ENCODE data around the gene TUBGCP3. TPM values are rescaled to one million over a fixed set of nuclear protein-coding genes. Genes with fewer than 3 reads are reported as not detected.

The TUBGCP3 gene
- total RNA-seq, 2 experiments from 2014 or later: 19.4 to 36.2 TPM

DNA sequence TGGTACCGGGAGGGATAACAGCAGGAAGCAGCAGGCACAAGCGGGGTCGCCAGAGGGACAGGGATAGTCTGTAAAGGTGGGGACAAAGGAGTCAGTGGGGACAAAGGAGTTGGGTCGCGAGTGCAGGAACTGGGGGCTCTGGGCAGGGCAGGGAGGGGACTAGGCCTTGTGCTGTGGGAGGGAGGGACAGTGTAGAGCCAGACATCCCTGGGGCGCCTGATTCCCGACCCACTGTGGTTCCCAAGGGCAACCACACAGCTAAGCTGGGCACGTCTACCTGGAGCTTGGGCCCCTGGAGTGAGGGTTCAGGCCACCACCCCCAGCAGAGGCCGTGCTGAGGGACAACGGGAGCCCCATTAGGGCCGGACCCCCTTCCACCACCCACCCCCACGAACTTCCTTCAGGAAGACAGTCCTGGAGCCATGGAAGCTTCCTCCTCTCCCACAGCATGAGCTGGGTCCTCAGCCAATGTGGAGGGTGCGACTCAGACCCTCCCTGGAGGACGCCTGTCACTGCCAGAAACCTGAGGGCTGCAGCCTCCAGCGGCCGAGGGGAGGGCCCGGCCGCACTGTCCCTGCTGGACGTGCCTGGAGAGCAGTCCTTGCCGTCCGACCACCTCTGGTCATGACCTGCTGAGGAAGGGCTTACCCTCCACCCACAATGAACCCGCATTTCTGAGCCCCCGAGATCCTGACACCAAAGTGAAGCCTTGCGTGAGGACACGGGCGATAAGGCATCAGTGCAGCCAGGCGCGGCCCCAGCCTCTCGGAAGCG is 133.9 kb downstream of the TUBGCP3 start:
- no peak overlapping the region for H3K27ac ChIP-seq (ENCODE audit: low read depth, low read length, poor library complexity, severe bottlenecking)
- no peaks in the 10 kb centered on the region for H3K9me2 ChIP-seq (ENCODE audit: insufficient read depth, low read length)
- TF ChIP-seq CTCF (conservative IDR thresholded peaks at IDR 0.05; ENCODE audit: low read length) (no peak), EZH2phosphoT487 (IDR thresholded peaks at IDR 0.05; ENCODE audit: borderline replicate concordance, low read depth, low read length) (no peak)
- H3K4me3 ChIP-seq (ENCODE audit: low read depth, low read length, poor library complexity, severe bottlenecking): no peak overlapping the region
- intact Hi-C loops (cut with micrococcal nuclease; ENCODE audit: unreplicated experiment): no loop called here
- H3K79me2 ChIP-seq (ENCODE audit: insufficient read depth, low read depth, low read length): no peaks in the 10 kb centered on the region
- DNase-seq (ENCODE audit: low spot score): no peak
- H3K9me3 ChIP-seq (ENCODE audit: low read length): no peaks in the 10 kb centered on the region
- no peaks in the 10 kb centered on the region for H3K36me3 ChIP-seq (ENCODE audit: insufficient read depth, low read length)
- ChIA-PET POLR2A (no interaction called here), CTCF (ENCODE audit: unreplicated experiment) (no interaction called here)
- no peak overlapping the region for H3K4me2 ChIP-seq (ENCODE audit: low read length)
- no peaks in the 10 kb centered on the region for H3K4me1 ChIP-seq (ENCODE audit: insufficient read depth, low read length, poor library complexity, severe bottlenecking)
- H2AFZ ChIP-seq (ENCODE audit: low read length): no peak overlapping the region
- no peaks in the 10 kb centered on the region for H4K20me1 ChIP-seq (ENCODE audit: insufficient read depth, low read length)
- no TSS peak for BruUV-seq (replicated peaks)

DNA sequence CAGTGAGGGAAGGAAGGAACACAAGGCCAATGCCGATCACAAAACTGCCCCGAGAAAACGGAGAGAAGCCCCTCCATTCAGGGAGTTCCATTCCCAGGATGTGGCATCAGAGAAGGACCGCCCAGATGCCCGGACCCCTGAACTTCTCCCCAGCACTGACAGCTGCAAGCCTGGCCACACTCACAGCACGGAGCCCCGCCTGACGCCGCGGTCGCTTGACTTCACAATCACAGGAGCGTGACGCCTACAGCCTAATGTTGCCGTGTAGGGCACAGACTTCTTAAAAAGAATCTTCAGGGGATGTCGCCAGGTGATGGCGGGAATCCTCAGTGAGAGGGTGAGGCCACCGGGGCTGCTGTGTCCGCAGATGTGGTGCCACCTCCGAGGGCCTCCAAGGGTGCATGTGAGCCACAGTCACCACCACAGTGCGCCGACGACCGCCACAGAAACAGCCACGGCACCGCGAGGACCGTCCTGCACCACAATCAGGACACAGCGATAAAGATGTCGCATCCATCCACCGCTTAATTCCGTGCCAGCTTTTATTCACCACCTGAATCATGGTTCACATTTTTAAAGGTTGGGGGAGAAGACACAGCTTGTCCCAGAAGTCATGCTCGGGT is 134.6 kb downstream of the TUBGCP3 start:
- H3K36me3 ChIP-seq (ENCODE audit: insufficient read depth, low read length): no peaks in the 10 kb centered on the region
- intact Hi-C loops (cut with micrococcal nuclease; ENCODE audit: unreplicated experiment): no loop called here
- H3K9me2 ChIP-seq (ENCODE audit: insufficient read depth, low read length): no peaks in the 10 kb centered on the region
- no TSS peak for BruUV-seq (replicated peaks)
- no peaks in the 10 kb centered on the region for H3K4me1 ChIP-seq (ENCODE audit: insufficient read depth, low read length, poor library complexity, severe bottlenecking)
- ChIA-PET CTCF (ENCODE audit: unreplicated experiment) (no interaction called here), POLR2A (interaction anchor here (0.6 kb wide), 1 partner anchor 40 kb away, joined by 4 read pairs; no protein-coding TSS in a partner anchor)
- H4K20me1 ChIP-seq (ENCODE audit: insufficient read depth, low read length): no peaks in the 10 kb centered on the region
- no peaks in the 10 kb centered on the region for H3K79me2 ChIP-seq (ENCODE audit: insufficient read depth, low read depth, low read length)
- H2AFZ ChIP-seq (ENCODE audit: low read length): no peak overlapping the region
- H3K4me3 ChIP-seq (ENCODE audit: low read depth, low read length, poor library complexity, severe bottlenecking): no peak overlapping the region
- no peak overlapping the region for H3K27ac ChIP-seq (ENCODE audit: low read depth, low read length, poor library complexity, severe bottlenecking)
- H3K4me2 ChIP-seq (ENCODE audit: low read length): no peak overlapping the region
- TF ChIP-seq CTCF (conservative IDR thresholded peaks at IDR 0.05; ENCODE audit: low read length): no peak
- TF ChIP-seq EZH2phosphoT487 (IDR thresholded peaks at IDR 0.05; ENCODE audit: borderline replicate concordance, low read depth, low read length): no peak
- DNase-seq (ENCODE audit: low spot score): no peak
- no peaks in the 10 kb centered on the region for H3K9me3 ChIP-seq (ENCODE audit: low read length)

All from OCI-LY7 (cell line).